Activated CD4-positive, alpha-beta T cell treated with anti-CD3 and anti-CD28 coated beads, Interleukin-2, amount 50 U/mL, for 24 hours (primary cell): ENCODE measurements around the gene HOXB5.

Experiments
- DNase-seq, 2 donors: peaks; one replicate each; pipeline ENCODE4 v3.0.0-alpha.2; 2020; ENCODE audit warnings: low read depth in 1 of 2, low spot score in 1 of 2

Gene HOXB5

GRCh38 chr17:48604770-48605329 is 11.3 kb upstream of the HOXB5 start, which contains the start of gene HOXB6:
Gene HOXB6, minus strand, starts transcription at chr17:48604986. Its CDS starts 6,836 bp downstream, at chr17:48598150.
- no peak for DNase-seq

DNA sequence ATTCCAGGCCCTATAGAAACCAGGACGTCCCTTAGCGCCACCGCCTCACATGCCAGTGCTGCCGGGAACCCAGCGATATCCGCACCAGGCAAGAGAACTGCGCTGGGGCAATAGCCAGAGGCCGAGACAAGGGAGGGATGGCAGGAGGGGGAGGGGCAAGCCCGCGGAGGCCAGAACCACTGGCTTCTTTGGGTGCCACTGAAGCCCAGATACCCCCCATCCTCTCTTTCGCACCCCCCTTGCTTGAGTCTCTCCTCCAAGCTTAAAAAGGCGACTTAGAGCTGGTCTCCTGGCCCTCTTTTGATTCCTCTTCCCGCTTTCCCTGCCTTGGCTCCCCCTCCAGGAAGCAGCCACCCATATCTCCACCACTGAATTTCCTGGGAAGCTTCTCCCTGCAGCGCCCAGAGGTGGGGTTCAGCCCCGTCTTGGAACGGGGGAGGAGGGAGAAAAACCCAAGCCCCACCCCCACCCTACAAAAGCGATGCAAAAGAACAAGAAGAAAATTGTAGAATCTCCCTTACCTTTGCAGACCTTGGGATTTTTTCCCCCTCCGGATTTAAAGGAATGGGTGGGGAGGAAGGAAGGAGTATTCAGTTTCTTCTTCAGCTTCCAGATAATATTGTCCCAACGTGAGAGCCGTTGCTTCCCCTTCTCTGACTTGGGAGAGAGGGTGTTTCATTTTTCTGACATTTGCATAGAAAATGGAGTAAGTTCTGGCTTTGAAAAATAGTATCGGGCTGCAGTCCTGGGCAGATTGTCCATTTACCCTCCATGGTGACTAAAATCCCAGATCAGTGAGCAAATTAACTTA is 10.6 kb upstream of the HOXB5 start:
- no peak for DNase-seq

GRCh38 chr17:48601539-48602425 is 8.2 kb upstream of the HOXB5 start:
- no peak for DNase-seq

DNA sequence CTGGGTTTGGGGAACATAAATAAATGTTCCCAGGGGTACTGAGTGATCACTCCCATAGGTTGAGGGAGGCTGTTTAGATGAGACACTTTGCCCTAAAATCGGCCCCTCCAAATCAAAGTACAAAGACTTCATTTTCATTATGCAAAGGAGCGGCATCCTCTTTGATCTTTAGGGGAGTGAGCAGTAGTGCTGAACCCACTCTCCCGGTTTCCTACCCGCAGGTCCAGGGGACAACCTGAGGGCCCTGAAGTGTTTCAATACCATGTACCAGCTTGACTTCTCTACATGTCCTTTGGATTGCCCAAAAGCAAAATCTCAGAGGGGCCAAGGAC is 7.6 kb upstream of the HOXB5 start:
- no peak for DNase-seq

DNA sequence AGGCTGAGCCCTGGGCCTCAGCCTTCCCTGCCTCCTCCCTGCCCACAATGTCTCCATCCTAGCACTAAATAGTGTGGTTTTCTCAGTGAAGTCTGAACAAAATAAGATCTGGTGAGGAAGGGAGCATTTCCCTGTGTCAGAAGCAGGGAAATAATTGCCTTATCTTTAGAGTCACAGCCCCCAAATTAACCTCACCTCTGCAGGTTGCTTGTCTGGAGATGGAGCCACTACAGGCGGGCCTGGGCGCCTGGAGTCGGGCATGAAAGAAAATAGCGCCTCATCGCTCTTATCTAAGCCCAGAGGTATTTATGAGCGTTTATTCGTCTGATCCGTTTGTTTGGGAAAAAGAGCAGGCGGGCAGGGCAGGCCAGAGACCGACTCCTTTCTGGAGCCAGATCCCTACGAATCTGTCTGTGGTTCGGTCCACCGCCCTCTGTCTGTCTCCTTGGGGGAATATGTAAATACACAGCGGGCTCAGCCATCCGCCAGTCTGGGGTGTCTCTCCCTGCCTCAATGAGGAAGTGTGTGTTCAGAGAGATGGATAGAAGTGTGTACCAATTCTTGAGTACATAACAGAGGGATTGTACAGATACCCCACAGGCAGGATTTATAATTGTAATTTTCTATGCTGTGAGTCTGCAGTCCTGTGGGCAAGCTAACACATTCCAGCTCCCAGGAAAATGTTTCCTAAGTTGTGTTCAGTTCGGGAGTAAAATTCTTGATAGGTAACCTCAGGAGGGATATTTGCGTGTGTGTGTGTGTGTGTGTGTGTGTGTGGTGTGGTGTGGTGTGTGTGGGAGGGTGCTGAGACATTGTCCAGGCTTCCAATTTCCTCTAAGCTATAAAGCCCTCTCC is 6.9 kb upstream of the HOXB5 start:
- DNase-seq = no peak

DNA sequence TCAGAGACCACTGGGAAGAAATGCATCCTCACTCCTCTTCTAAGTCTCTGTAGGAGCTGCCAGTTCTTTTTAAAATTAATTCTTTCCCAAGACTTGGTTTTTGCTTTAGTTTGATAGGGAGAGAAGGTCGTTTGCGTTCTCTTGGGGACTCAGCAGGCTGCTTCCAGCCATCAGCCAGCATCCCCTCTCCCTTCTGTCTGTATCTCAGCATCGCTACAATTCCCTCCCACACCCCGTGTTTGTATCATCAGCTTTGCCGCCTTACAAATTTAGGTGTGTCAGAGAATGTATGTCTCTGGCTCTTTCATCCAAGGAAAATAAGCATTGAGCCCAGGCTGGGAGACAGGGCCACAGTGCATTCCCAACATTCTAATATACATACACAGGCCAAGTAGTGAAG is 5.8 kb upstream of the HOXB5 start:
- DNase-seq = no peak

GRCh38 chr17:48598736-48599135 is 5.2 kb upstream of the HOXB5 start:
- no peak for DNase-seq

- no peak for DNase-seq
Observed at GRCh38 chr17:48597778-48598631, 4.4 kb upstream of the HOXB5 start.

DNA sequence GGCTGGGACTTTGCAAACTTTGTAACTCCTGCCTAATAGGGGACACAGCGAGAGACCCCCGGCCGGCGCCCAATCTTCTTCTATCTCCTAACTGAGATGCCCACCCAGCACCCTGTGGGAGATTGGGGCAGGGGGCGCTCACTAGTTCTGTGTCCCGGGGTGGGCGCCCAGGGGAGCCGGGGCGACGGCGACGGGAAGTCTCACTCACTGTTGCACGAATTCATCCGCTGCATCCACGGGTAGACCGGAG is 3.9 kb upstream of the HOXB5 start:
- DNase-seq = no peak

- DNase-seq = no peak
Observed at GRCh38 chr17:48596735-48597527, 3.4 kb upstream of the HOXB5 start.

DNA sequence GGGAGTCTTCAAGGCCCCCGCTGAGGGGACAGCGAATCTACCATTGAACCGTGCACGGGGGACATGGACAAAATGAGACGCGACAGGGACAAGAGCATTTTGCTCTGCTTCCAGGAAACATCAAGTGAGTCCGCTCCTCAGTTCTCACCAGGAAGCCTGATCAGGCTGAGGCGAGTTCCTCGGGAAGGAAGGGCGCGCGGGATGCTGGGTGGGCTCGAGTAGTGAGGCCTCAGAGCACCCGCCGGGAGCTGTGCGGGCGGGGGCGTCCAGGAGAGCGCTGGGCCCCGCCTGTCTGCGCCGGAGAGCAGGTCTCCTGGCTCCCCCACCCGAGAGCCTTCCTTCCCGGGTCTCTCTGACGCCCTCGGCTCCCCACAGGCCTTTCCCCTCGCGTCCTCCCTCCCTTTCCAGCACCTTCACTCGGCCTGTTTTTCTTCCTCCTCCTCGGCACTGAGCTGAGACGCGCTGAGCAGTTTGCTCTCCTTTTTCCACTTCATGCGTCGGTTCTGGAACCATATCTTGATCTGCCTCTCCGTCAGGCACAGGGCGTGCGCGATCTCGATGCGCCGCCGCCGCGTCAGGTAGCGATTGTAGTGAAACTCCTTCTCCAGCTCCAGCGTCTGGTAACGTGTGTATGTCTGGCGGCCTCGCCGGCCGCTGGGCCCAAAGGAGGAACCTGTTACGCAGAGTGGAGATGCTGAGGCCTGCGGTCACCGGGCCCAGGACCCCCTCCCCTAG is 2.6 kb upstream of the HOXB5 start:
- DNase-seq = no peak

- DNase-seq = no peak
Observed at GRCh38 chr17:48595278-48595999, 1.9 kb upstream of the HOXB5 start.

DNA sequence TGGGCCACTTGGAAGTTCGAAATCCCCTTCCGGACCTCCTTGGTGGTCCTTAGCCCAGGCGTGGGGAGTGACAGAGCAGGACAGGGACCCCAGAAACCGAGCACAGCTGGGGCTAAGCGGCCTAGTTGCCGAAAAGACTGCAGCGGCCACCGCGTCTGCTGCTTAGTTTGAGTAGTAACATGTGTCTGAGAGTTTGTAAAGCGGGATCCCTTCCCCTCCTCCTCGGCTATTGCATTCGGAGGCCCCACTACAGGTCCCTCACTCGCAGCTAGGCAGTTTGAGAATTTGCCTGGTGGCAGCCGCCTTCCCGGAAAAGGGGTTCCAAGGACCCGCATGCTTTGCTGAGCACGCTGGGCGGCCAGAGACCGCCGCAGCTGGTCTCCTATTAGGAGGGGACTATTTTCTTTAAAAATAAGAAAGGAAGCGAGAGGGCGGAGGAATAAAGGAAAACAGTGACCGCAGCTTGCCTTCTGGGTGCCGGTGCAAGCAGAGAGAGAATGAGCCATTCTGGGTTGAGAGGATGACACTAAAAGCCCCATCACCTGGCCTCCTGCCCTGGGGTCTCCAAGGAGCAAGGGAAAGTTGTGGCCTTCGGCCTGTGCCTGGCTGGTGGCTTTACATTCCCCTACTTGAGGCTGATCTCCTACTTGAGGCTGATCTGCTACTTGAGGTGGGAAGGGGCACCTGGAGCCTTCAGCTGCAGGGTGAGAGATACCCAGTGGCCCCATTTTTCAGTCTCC is 1.1 kb upstream of the HOXB5 start:
- DNase-seq = no peak

DNA sequence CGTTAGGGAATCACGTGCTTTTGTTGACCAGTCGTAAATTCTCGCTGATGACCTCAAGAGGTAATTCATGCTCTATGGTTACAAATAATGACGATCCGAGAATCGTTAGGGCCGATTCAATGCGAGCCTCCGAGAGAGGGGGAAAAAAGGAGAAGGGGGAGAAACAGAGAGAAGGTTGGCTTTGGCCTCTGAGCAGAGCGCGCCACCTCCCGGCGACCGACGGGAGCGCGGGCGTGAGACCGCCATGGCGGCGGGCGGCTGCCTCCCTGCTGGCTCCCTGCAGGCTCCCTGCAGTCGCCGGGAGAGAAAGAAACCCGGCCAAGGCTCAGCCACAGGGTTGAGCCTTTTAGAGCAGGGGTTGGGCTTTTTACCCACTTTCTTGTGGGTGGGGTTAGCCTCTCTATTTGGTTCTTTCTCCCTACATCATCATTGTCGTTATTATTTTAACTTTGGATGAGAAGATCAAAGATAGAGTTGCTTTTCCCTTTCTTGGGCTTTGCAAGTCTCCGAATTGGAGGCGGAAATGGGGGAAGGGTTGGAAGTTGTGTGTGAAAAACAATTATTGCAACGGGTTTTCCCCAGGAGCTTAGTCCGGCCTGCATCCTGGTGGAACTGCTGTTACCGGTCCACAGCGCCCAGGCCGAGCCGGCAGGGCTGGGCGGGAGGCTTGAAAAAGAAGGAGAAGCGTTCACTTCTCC is 410 bp upstream of the HOXB5 start:
- DNase-seq = peak; percentile 70

GRCh38 chr17:48592577-48592976 is 1.0 kb downstream of the HOXB5 start:
- DNase-seq = no peak

DNA sequence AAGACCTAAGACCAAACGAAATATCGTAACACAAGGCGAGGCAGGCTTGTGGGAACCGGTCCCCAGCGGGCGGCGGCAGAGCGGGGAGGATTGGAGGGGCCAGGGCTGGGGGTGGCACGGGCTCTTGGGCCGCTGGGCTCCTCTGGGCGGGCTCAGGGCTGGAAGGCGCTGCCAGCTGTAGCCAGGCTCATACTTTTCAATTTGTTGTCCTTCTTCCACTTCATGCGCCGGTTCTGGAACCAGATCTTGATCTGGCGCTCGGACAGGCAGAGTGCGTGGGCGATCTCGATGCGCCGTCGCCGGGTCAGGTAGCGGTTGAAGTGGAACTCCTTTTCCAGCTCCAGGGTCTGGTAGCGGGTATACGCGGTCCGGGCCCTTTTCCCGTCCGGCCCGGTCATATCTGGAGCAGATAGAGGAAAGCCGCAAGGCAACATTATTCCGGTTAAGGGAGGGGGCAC is 1.5 kb downstream of the HOXB5 start:
- no peak for DNase-seq
